A673 (cell line): ENCODE results near the gene ZSCAN18. TPM values are rescaled to one million over a fixed set of nuclear protein-coding genes. Genes with fewer than 3 reads are reported as not detected.
"Not testable (repeated sequence)": the region's sequence is repeated elsewhere in the genome, so short reads cannot be mapped to it uniquely, and the experiment has no call there.

Source experiments
- Bru-seq: library from RNA; stranded (reverse); fragments of 400-500 nt; gene quantifications from one replicate; lab custom pipeline; 2021; lab: Mats Ljungman, UMichigan
- BruChase-seq, 2 experiments: library from RNA; stranded (reverse); fragments of 400-500 nt; gene quantifications; one replicate each; lab custom pipeline; 2021; lab: Mats Ljungman, UMichigan
- BruUV-seq: library from RNA; stranded (reverse); fragments of 400-500 nt; replicated peaks from 2 replicates; lab custom pipeline; 2021; lab: Mats Ljungman, UMichigan
- CTCF ChIA-PET: fragments of 300-600 bp; sonication (Branson Sonifier 250); formaldehyde crosslinking; loops from one replicate; lab custom pipeline; 2022; ENCODE audit warnings: antibody characterized with exemption; lab: Charles Lee
- POLR2A ChIA-PET: fragments of 300-600 bp; sonication (Branson Sonifier 250); formaldehyde crosslinking; loops from one replicate; lab custom pipeline; 2022; ENCODE audit warnings: antibody characterized with exemption; ENCODE audit not compliant: low non-redundant PET; lab: Charles Lee
- DNase-seq: peaks from one replicate; pipeline ENCODE4 v3.0.0-alpha.2; 2015; ENCODE audit warnings: low spot score
- H3K27ac ChIP-seq: fragments of 200-600 bp; sonication (generic); 2 replicates; pipeline ENCODE4 v1.5.1; 2016; ENCODE audit warnings: mixed run types, low read depth, mild to moderate bottlenecking, mixed read lengths, antibody characterized with exemption, low read length; ENCODE audit not compliant: poor library complexity, severe bottlenecking
- H3K27me3 ChIP-seq: fragments of 200-600 bp; sonication (generic); replicated peaks from 2 replicates; pipeline ENCODE4 v1.6.1; 2017; ENCODE audit warnings: mixed run types, low read depth, mild to moderate bottlenecking, mixed read lengths, antibody characterized with exemption, low read length; ENCODE audit not compliant: insufficient read depth, poor library complexity
- H3K36me3 ChIP-seq: fragments of 200-600 bp; sonication (generic); 2 replicates; pipeline ENCODE4 v1.6.1; 2016; ENCODE audit warnings: mixed run types, mild to moderate bottlenecking, mixed read lengths, antibody characterized with exemption, low read length; ENCODE audit not compliant: insufficient read depth, poor library complexity, severe bottlenecking
- H3K4me1 ChIP-seq: fragments of 200-600 bp; sonication (generic); 2 replicates; pipeline ENCODE4 v1.6.1; 2017; ENCODE audit warnings: mixed run types, mild to moderate bottlenecking, mixed read lengths, antibody characterized with exemption, low read length; ENCODE audit not compliant: insufficient read depth, poor library complexity, severe bottlenecking
- H3K4me3 ChIP-seq: fragments of 200-600 bp; sonication (generic); 2 replicates; pipeline ENCODE4 v1.5.1; 2016; ENCODE audit warnings: low read depth, mixed run types, mild to moderate bottlenecking, mixed read lengths, low read length; ENCODE audit not compliant: poor library complexity, severe bottlenecking
- H3K9me3 ChIP-seq: fragments of 200-600 bp; sonication (generic); 2 replicates; pipeline ENCODE4 v1.6.1; 2016; ENCODE audit warnings: mixed run types, low read depth, mild to moderate bottlenecking, mixed read lengths, antibody characterized with exemption, low read length; ENCODE audit not compliant: poor library complexity, severe bottlenecking
- EZH2 ChIP-seq: fragments of 200-600 bp; sonication (generic); IDR thresholded peaks from 2 replicates; pipeline ENCODE4 v1.6.1; 2017; ENCODE audit warnings: borderline replicate concordance, low read depth, mild to moderate bottlenecking, mixed read lengths, antibody characterized with exemption, low read length; ENCODE audit not compliant: poor library complexity, severe bottlenecking
- intact Hi-C: fragments of 100-400 bp; cut with micrococcal nuclease; formaldehyde crosslinking; loops from one replicate; pipeline ENCODE4 v1.10.0; 2022; ENCODE audit not compliant: unreplicated experiment
- long read RNA-seq: library from polyadenylated mRNA; stranded (forward); transcript quantifications from one replicate; pipeline ENCODE4 v2.0.0, GENCODE V29; 2022
- total RNA-seq: library from RNA; stranded (reverse); gene quantifications from 2 replicates; pipeline ENCODE4 v1.2.3, GENCODE V29; 2021
- TF ChIP-seq, protein P1 (sequence below): fragments of 300-800, 200-600 bp; sonication (generic); conservative IDR thresholded peaks from 2 replicates; pipeline ENCODE4 v1.5.1; 2017; ENCODE audit warnings: low read depth, mild to moderate bottlenecking, antibody characterized with exemption, low read length, moderate library complexity, mixed read lengths

Gene ZSCAN18, protein sequence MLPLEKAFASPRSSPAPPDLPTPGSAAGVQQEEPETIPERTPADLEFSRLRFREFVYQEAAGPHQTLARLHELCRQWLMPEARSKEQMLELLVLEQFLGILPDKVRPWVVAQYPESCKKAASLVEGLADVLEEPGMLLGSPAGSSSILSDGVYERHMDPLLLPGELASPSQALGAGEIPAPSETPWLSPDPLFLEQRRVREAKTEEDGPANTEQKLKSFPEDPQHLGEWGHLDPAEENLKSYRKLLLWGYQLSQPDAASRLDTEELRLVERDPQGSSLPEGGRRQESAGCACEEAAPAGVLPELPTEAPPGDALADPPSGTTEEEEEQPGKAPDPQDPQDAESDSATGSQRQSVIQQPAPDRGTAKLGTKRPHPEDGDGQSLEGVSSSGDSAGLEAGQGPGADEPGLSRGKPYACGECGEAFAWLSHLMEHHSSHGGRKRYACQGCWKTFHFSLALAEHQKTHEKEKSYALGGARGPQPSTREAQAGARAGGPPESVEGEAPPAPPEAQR
- total RNA-seq (26.1 and 38.4 TPM in 2 replicates), Bru-seq, nascent RNA (percentile 39 among the genes with signal in this experiment), BruChase-seq, experiment 1, labeled RNA remaining after a 2-hour chase (percentile 45 among the genes with signal in this experiment), BruChase-seq, experiment 2, labeled RNA remaining after a 6-hour chase (percentile 49 among the genes with signal in this experiment)
- long read RNA-seq, transcript ZSCAN18-217 (7 exons, 2,190 nt) = major isoform, 19 of 59 reads
- long read RNA-seq, partial matches to known transcripts = 6 of 59 reads
- long read RNA-seq, other reads (novel, unspliced or antisense) = 31 of 59 reads

DNA sequence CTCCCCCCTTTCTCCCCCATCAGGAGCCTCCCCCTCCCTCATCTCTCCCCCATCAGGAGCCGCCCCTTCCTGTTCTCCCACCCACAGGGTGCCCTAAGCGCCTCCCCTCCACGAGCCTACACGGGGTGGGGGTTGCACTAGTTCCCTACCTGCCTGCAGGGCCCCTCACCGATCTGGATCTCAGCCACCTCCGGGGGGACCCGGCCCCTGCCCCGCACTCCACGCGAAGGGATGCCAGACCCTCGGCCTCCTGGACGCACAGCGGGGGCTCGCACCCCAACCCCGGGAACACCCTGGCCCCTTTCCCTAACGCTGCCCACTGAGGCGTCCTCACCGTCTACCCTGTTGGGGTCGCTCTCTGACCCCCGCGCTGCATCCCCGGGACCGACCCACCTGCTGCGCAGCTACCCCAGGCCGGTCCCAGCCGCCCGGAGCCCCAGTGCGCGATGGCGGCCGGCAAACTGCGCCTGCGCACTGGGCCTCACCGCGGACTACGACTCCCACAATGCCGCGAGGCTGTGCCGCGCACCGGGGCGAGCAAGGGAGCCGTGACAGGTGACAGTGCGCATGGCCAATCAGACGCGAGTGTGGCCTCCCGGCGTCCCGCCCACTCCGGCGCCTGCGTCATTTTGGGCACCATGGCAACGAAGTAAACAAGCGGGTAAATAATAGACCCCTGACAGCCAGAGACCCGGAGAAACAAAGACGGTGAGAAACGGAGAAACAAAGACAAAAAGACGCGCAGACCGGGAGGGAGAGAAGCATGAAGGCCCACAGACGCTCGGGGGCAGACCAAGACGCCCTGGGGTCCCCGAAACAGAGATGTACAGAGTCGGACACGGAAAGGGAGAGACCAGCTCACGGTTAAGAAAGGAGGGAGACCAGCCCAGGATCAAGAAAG lies at the start of gene ZSCAN18:
Gene ZSCAN18 (minus strand): TSS at position 451 of the 901 bp plus-strand sequence. CDS start 7,964 bp downstream, outside the sequence.
- CTCF ChIA-PET = no interaction called here
- intact Hi-C loops = no loop called here

DNA sequence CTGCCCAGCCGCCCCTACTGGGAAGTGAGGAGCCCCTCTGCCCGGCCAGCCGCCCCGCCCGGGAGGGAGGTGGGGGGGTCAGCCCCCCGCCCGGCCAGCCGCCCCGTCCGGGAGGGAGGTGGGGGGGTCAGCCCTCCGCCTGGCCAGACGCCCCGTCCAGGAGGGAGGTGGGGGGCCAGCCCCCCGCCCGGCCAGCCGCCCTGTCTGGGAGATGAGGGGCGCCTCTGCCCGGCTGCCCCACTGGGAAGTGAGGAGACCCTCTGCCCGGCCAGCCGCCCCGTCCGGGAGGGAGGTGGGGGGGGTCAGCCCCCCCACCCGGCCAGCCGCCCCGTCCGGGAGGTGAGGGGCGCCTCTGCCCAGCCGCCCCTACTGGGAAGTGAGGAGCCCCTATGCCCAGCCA lies 49.4 kb upstream of the ZSCAN18 start:
- POLR2A ChIA-PET, H3K4me3 ChIP-seq, H3K4me1 ChIP-seq, intact Hi-C loops, CTCF ChIA-PET, DNase-seq, H3K27ac ChIP-seq, H3K36me3 ChIP-seq, BruUV-seq, H3K27me3 ChIP-seq: not testable (repeated sequence)
- peaks cover 37% of the 10 kb centered on the region for H3K9me3 ChIP-seq

More for the DNA sequence above, at the start of gene ZSCAN18:
- H3K4me3 ChIP-seq = peak within 1 kb of the TSS; percentile 78
- H3K36me3 ChIP-seq = no peaks in the 10 kb centered on the region
- POLR2A ChIA-PET = interaction anchor here (0.6 kb wide), 1 partner anchor 11 kb away, joined by 5 read pairs; no protein-coding TSS in a partner anchor
- peak within 1 kb of the TSS; percentile 81 for H3K27ac ChIP-seq
- TF ChIP-seq, protein P1, sequence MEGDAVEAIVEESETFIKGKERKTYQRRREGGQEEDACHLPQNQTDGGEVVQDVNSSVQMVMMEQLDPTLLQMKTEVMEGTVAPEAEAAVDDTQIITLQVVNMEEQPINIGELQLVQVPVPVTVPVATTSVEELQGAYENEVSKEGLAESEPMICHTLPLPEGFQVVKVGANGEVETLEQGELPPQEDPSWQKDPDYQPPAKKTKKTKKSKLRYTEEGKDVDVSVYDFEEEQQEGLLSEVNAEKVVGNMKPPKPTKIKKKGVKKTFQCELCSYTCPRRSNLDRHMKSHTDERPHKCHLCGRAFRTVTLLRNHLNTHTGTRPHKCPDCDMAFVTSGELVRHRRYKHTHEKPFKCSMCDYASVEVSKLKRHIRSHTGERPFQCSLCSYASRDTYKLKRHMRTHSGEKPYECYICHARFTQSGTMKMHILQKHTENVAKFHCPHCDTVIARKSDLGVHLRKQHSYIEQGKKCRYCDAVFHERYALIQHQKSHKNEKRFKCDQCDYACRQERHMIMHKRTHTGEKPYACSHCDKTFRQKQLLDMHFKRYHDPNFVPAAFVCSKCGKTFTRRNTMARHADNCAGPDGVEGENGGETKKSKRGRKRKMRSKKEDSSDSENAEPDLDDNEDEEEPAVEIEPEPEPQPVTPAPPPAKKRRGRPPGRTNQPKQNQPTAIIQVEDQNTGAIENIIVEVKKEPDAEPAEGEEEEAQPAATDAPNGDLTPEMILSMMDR = no peak
- TF ChIP-seq EZH2 = no peak
- no TSS peak for BruUV-seq
- peaks cover 26% of the 10 kb centered on the region for H3K9me3 ChIP-seq
- no peaks in the 10 kb centered on the region for H3K4me1 ChIP-seq
- DNase-seq = peak; percentile 97
- H3K27me3 ChIP-seq = no peaks in the 10 kb centered on the region

DNA sequence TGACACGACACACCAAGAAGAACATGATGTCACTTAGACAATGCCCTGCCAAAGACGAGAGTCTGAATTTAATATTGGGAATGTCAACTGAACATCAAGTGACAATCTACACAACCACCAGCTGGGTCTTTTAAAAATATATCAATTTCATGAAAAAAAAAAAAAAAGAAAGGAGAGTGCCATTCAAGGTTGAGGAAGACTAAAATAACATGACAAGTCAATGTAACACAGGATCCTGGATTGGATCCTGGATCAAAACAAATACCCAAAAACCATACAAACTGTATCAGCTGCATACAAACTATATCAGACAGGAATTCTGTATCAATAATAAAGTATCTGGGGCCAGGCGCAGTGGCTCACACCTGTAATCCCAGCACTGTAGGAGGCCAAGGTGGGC lies 47.8 kb upstream of the ZSCAN18 start:
- BruUV-seq = no TSS peak
- POLR2A ChIA-PET = interaction anchor here (0.6 kb wide), 1 partner anchor 14 kb away, joined by 5 read pairs; no protein-coding TSS in a partner anchor
- Histone ChIP-seq H3K27me3 (no peaks in the 10 kb centered on the region), H3K27ac (no peak overlapping the region), H3K36me3 (peaks cover 10% of the 10 kb centered on the region), H3K4me1 (no peaks in the 10 kb centered on the region), H3K4me3 (no peak overlapping the region), H3K9me3 (peaks cover 30% of the 10 kb centered on the region)
- DNase-seq = no peak
- intact Hi-C loops = no loop called here
- CTCF ChIA-PET = no interaction called here
- no peak for TF ChIP-seq EZH2
- TF ChIP-seq, protein P1 = no peak
